Smooth muscle cell (in vitro differentiated cells): Measurements from ENCODE around the gene DLGAP4. TPM values are rescaled to one million over a fixed set of nuclear protein-coding genes. Genes with fewer than 3 reads are reported as not detected.

ENCODE experiments used
- DNase-seq: peaks from one replicate; lab custom pipeline; 2025; ENCODE audit not compliant: unreplicated experiment; lab: John Stamatoyannopoulos, UW
- H2AFZ ChIP-seq: fragments of 200-600 bp; sonication (generic); 2 replicates; pipeline ENCODE4 v1.6.0; 2016; ENCODE audit warnings: antibody characterized with exemption, low read depth, mild to moderate bottlenecking
- H3F3A ChIP-seq: fragments of 200-600 bp; sonication (generic); 2 replicates; pipeline ENCODE4 v1.6.0; 2017; ENCODE audit warnings: antibody characterized with exemption, low read depth
- H3K27ac ChIP-seq: fragments of 200-600 bp; sonication (generic); 2 replicates; pipeline ENCODE4 v1.5.1; 2016; ENCODE audit warnings: low read depth, mild to moderate bottlenecking
- H3K27me3 ChIP-seq: fragments of 200-600 bp; sonication (generic); 2 replicates; pipeline ENCODE4 v1.6.1; 2016; ENCODE audit warnings: low read depth, mild to moderate bottlenecking
- H3K36me3 ChIP-seq: fragments of 200-600 bp; sonication (generic); 2 replicates; pipeline ENCODE4 v1.5.1; 2016; ENCODE audit warnings: low read depth
- H3K4me1 ChIP-seq: fragments of 200-600 bp; sonication (generic); 2 replicates; pipeline ENCODE4 v1.5.1; 2016; ENCODE audit warnings: low read depth
- H3K4me2 ChIP-seq: fragments of 200-600 bp; sonication (generic); 2 replicates; pipeline ENCODE4 v1.6.0; 2016; ENCODE audit warnings: mild to moderate bottlenecking
- H3K4me3 ChIP-seq: fragments of 200-600 bp; sonication (generic); 2 replicates; pipeline ENCODE4 v1.5.1; 2016; ENCODE audit warnings: mild to moderate bottlenecking
- H3K79me2 ChIP-seq: fragments of 200-600 bp; sonication (generic); 2 replicates; pipeline ENCODE4 v1.6.0; 2016; ENCODE audit warnings: low read depth, mild to moderate bottlenecking
- H3K9ac ChIP-seq: fragments of 200-600 bp; sonication (generic); 2 replicates; pipeline ENCODE4 v1.6.0; 2016; ENCODE audit warnings: low read depth
- H3K9me3 ChIP-seq: fragments of 200-600 bp; sonication (generic); replicated peaks from 2 replicates; pipeline ENCODE4 v1.5.1; 2016; ENCODE audit warnings: low read depth
- H4K20me1 ChIP-seq: fragments of 200-600 bp; sonication (generic); 2 replicates; pipeline ENCODE4 v1.6.0; 2016; ENCODE audit warnings: low read depth
- CTCF ChIP-seq: fragments of 200-600 bp; sonication (generic); IDR thresholded peaks from 2 replicates; pipeline ENCODE4 v1.5.1; 2017; ENCODE audit warnings: borderline replicate concordance, mild to moderate bottlenecking, antibody characterized with exemption; ENCODE audit not compliant: insufficient read depth, poor library complexity, severe bottlenecking
- WGBS: methylation state at CpG from one replicate; pipeline ENCODE4 v1.1.7; 2016; ENCODE audit warnings: low lambda C conversion rate; 5-methylcytosine and 5-hydroxymethylcytosine counted together
- polyA plus RNA-seq: library from polyadenylated mRNA; unstranded; fragments of >200 nt; fragmentation: Nextera tagmentation; extraction: Ambion mirVana; gene quantifications from 2 replicates; pipeline ENCODE4 v1.2.1, GENCODE V29; 2016
- total RNA-seq: library from RNA; depleted of rRNA; stranded (reverse); fragments of >200 nt; gene quantifications from 2 replicates; pipeline ENCODE4 v1.2.3, GENCODE V29; 2014

Gene DLGAP4
- total and polyA plus RNA-seq, 2 experiments from 2014 or later: 86.8 to 102 TPM

GRCh38 chr20:36307412-36308325, 1.5 kb downstream of the DLGAP4 start:
- H3K9me3 ChIP-seq: no peaks in the 10 kb centered on the region
- no peak overlapping the region for H3K9ac ChIP-seq
- H4K20me1 ChIP-seq: no peaks in the 10 kb centered on the region
- no peaks in the 10 kb centered on the region for H3K36me3 ChIP-seq
- H3K79me2 ChIP-seq: no peaks in the 10 kb centered on the region
- WGBS: 58% methylated on average over 21 of the region's 21 CpGs
- no peak overlapping the region for H3K4me2 ChIP-seq
- H3F3A ChIP-seq: no peaks in the 10 kb centered on the region
- no peak overlapping the region for H3K27ac ChIP-seq
- TF ChIP-seq CTCF: no peak
- no peak overlapping the region for H3K4me3 ChIP-seq
- H3K27me3 ChIP-seq: peaks cover 97% of the 10 kb centered on the region
- no peak for DNase-seq
- no peak overlapping the region for H2AFZ ChIP-seq
- no peaks in the 10 kb centered on the region for H3K4me1 ChIP-seq

- Histone ChIP-seq H3K27ac (no peak overlapping the region), H3K36me3 (no peaks in the 10 kb centered on the region), H3F3A (no peaks in the 10 kb centered on the region), H3K79me2 (no peaks in the 10 kb centered on the region), H3K4me1 (no peaks in the 10 kb centered on the region), H3K9ac (no peak overlapping the region), H3K9me3 (no peaks in the 10 kb centered on the region), H3K27me3 (peaks cover 90% of the 10 kb centered on the region), H3K4me3 (no peak overlapping the region), H2AFZ (no peak overlapping the region), H3K4me2 (no peak overlapping the region), H4K20me1 (no peaks in the 10 kb centered on the region)
- 90% methylated on average over 11 of the region's 12 CpGs for WGBS
- TF ChIP-seq CTCF: no peak
- no peak for DNase-seq
Measured at GRCh38 chr20:36308353-36308752, 2.2 kb downstream of the DLGAP4 start.

GRCh38 chr20:36308986-36309385, 2.8 kb downstream of the DLGAP4 start:
- DNase-seq: no peak
- H3K79me2 ChIP-seq: no peaks in the 10 kb centered on the region
- WGBS: 79% methylated on average over 9 of the region's 12 CpGs
- H2AFZ ChIP-seq: no peak overlapping the region
- peaks cover 84% of the 10 kb centered on the region for H3K27me3 ChIP-seq
- no peak overlapping the region for H3K27ac ChIP-seq
- no peaks in the 10 kb centered on the region for H3K36me3 ChIP-seq
- no peak overlapping the region for H3K4me2 ChIP-seq
- H3K4me1 ChIP-seq: no peaks in the 10 kb centered on the region
- H3F3A ChIP-seq: no peaks in the 10 kb centered on the region
- no peaks in the 10 kb centered on the region for H3K9me3 ChIP-seq
- no peak overlapping the region for H3K4me3 ChIP-seq
- TF ChIP-seq CTCF: no peak
- no peaks in the 10 kb centered on the region for H4K20me1 ChIP-seq
- H3K9ac ChIP-seq: no peak overlapping the region
